GM19238 (cell line): ENCODE data around the gene MAMDC2.
"Not testable (repeated sequence)": the region's sequence is repeated elsewhere in the genome, so short reads cannot be mapped to it uniquely, and the experiment has no call there.

Experiments used
- DNase-seq: peaks from one replicate; pipeline ENCODE4 v3.0.0; 2011; ENCODE audit warnings: low spot score; ENCODE audit not compliant: insufficient read length

Gene MAMDC2

GRCh38 chr9:70192707-70193106 lies 149.1 kb downstream of the MAMDC2 start:
- no peak for DNase-seq

GRCh38 chr9:70195456-70195855 lies 151.8 kb downstream of the MAMDC2 start:
- no peak for DNase-seq

GRCh38 chr9:70197216-70198044 lies 153.8 kb downstream of the MAMDC2 start:
- DNase-seq: no peak

GRCh38 chr9:70204743-70205142 lies 161.1 kb downstream of the MAMDC2 start:
- DNase-seq: not testable (repeated sequence)

- no peak for DNase-seq
Measured at GRCh38 chr9:70205366-70206020, 161.8 kb downstream of the MAMDC2 start.

- DNase-seq: no peak
Measured at GRCh38 chr9:70217029-70217428, 173.4 kb downstream of the MAMDC2 start.

GRCh38 chr9:70218767-70219166 lies 175.1 kb downstream of the MAMDC2 start:
- no peak for DNase-seq

GRCh38 chr9:70220216-70220615 lies 176.6 kb downstream of the MAMDC2 start:
- DNase-seq: no peak

- DNase-seq: no peak
Measured at GRCh38 chr9:70222354-70222753, 178.7 kb downstream of the MAMDC2 start.

- DNase-seq: no peak
Measured at GRCh38 chr9:70228118-70228517, 184.5 kb downstream of the MAMDC2 start.

GRCh38 chr9:70228611-70229010 lies 185.0 kb downstream of the MAMDC2 start:
- no peak for DNase-seq

- no peak for DNase-seq
Measured at GRCh38 chr9:70229026-70229425, 185.4 kb downstream of the MAMDC2 start.

- DNase-seq: no peak
Measured at GRCh38 chr9:70229579-70229978, 185.9 kb downstream of the MAMDC2 start.

GRCh38 chr9:70232476-70232875 lies 188.8 kb downstream of the MAMDC2 start:
- no peak for DNase-seq

- DNase-seq: not testable (repeated sequence)
Measured at GRCh38 chr9:70234208-70234607, 190.6 kb downstream of the MAMDC2 start.

- DNase-seq: not testable (repeated sequence)
Measured at GRCh38 chr9:70245952-70246351, 202.3 kb downstream of the MAMDC2 start.

GRCh38 chr9:70250221-70250620 lies 206.6 kb downstream of the MAMDC2 start:
- no peak for DNase-seq

GRCh38 chr9:70255486-70255885 lies 211.8 kb downstream of the MAMDC2 start:
- no peak for DNase-seq

- no peak for DNase-seq
Measured at GRCh38 chr9:70256123-70256551, 212.5 kb downstream of the MAMDC2 start.

- no peak for DNase-seq
Measured at GRCh38 chr9:70257502-70257901, 213.9 kb downstream of the MAMDC2 start.

GRCh38 chr9:70257991-70258691 lies 214.5 kb downstream of the MAMDC2 start:
- peak; percentile 20 for DNase-seq
